ENCODE data around the gene ALG10.
"Not testable (repeated sequence)": the region's sequence is repeated elsewhere in the genome, so short reads cannot be mapped to it uniquely, and the experiment has no call there.

The ALG10 gene, protein sequence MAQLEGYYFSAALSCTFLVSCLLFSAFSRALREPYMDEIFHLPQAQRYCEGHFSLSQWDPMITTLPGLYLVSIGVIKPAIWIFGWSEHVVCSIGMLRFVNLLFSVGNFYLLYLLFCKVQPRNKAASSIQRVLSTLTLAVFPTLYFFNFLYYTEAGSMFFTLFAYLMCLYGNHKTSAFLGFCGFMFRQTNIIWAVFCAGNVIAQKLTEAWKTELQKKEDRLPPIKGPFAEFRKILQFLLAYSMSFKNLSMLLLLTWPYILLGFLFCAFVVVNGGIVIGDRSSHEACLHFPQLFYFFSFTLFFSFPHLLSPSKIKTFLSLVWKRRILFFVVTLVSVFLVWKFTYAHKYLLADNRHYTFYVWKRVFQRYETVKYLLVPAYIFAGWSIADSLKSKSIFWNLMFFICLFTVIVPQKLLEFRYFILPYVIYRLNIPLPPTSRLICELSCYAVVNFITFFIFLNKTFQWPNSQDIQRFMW

DNA sequence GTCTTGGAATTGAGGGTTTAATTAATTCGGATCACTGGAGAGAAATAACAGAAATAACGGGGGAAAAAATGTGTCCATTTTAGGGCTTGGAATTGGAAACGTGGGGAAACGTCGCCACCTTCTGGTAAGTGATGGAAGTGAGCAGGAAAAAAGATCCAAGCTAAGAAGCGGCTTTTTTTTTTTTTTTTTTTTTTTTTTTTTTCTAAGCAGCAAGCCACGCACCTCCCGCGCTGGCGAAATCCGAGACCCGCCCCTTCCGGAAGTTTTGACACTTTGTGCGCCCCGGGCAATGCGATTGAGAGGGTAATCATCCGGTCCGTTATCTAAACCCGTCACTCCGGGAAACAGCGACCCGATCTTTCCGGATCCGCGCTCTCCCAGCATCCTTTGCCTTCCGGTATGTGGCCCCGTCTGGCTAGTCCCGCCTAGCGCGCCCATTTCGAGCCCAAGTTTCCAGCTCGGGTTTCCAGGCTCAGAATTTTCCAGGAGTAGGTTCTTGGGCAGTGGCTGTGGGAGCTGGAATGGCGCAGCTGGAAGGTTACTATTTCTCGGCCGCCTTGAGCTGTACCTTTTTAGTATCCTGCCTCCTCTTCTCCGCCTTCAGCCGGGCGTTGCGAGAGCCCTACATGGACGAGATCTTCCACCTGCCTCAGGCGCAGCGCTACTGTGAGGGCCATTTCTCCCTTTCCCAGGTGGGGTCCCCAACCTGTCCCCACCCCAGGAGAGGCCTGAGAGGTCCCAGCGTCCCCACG lies at the start of gene ALG10:
Gene ALG10, plus strand, starts transcription at position 418 of the 752 bp plus-strand sequence. Its CDS starts 104 bp downstream, at position 522.
- peak; percentile 94 for DNase-seq (ENCODE audit: low read depth)

- not testable (repeated sequence) for DNase-seq (ENCODE audit: low read depth)
Measured at GRCh38 chr12:33972884-33973283, 49.4 kb upstream of the ALG10 start.

DNA sequence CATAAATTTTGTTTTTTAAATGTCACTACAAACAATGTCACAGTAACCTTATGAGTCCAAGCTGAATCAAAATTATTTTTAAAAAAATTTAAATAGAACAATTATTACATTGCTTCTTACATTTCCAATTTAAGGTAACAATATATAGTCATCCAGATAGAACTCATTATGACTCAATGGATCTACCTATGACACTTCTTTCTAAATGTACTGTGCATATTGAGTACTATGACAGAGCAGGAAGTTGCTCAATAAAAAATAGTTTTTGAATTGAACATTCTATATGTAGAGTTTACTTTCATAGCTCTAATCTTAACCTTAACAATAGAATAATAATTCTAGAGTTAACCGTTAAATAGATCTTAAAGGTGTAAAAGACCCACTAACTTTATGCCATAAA lies 44.4 kb upstream of the ALG10 start:
- DNase-seq (ENCODE audit: low read depth) = no peak

DNA sequence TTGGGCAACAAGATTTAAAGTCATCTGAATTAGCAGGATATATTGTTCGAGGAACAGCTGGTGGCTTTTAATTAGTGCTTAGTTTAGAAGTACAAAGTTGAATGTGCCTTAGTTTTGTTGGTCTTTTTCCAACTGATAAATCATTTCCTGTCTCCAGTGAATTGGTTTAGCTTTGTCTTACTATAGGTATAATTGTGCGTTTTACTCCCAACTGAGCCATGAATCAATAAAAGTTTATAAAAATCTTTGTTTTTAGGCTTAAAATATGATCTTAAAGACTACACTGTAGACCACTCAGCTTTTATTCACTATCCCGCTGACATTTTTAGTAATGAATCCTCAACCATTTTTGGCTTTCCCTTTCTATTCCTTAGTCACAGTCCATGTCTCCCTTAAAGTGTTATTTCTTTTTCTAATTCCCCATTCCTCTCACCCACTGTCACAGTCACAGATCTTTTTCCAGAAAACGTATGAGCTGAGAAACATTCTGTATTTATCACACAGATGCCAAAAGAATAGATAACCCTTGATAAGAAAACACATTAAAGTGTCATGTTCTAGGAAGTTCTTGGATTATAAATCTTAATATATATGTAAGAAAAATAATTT lies 34.0 kb upstream of the ALG10 start:
- DNase-seq (ENCODE audit: low read depth) = no peak

- no peak for DNase-seq (ENCODE audit: low read depth)
Measured at GRCh38 chr12:33988913-33989312, 33.4 kb upstream of the ALG10 start.

GRCh38 chr12:33994857-33995808 lies 27.2 kb upstream of the ALG10 start:
- DNase-seq (ENCODE audit: low read depth) = no peak

- DNase-seq (ENCODE audit: low read depth) = not testable (repeated sequence)
Measured at GRCh38 chr12:34008835-34009234, 13.5 kb upstream of the ALG10 start.

GRCh38 chr12:34016361-34016760 lies 5.9 kb upstream of the ALG10 start:
- no peak for DNase-seq (ENCODE audit: low read depth)

GRCh38 chr12:34021071-34021470 lies 1.2 kb upstream of the ALG10 start:
- no peak for DNase-seq (ENCODE audit: low read depth)

- not testable (repeated sequence) for DNase-seq (ENCODE audit: low read depth)
Measured at GRCh38 chr12:34027661-34028060, 5.4 kb downstream of the ALG10 start.

GRCh38 chr12:34030591-34030990 lies 8.3 kb downstream of the ALG10 start:
- no peak for DNase-seq (ENCODE audit: low read depth)

- DNase-seq (ENCODE audit: low read depth) = no peak
Measured at GRCh38 chr12:34033628-34034296, 11.5 kb downstream of the ALG10 start.

- DNase-seq (ENCODE audit: low read depth) = not testable (repeated sequence)
Measured at GRCh38 chr12:34038357-34038756, 16.1 kb downstream of the ALG10 start.

DNA sequence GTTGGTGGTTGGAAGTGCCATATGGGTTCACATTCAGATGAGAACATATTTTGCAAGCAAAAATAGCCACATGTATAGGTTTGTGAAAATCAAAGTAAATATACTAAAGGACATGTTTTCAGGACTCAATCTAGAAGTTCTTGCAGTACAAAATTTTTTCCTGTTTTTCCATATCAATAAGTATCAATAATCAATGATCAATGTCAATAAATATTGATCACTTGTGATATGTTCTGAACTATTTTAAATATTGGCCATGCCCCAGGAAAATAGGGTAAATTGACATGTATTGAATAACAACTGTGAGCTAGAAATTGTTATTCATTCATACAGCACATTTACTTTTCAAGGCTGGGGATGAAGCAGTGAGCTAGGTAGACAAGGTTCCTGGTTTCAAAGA lies 24.3 kb downstream of the ALG10 start:
- no peak for DNase-seq (ENCODE audit: low read depth)

DNA sequence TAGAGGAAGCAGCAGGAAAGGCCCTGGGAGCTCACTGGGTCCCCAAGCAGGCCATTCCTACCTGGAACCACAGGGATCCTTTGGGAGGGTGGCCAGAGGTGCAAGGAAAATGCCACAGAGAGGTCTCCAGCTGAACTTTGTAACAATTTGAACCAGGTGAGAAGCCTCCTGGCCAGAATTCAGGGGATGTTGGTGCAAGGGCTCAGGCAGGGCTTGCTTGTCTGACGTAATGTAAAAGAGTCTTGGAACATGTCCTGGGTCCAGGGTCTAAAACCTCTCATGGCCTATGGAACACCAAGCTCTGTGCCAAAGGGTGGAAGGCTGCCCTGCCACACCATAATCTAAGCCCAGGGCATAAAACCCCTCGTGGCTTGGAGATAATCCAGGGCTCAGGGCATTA lies 25.6 kb downstream of the ALG10 start:
- not testable (repeated sequence) for DNase-seq (ENCODE audit: low read depth)

DNA sequence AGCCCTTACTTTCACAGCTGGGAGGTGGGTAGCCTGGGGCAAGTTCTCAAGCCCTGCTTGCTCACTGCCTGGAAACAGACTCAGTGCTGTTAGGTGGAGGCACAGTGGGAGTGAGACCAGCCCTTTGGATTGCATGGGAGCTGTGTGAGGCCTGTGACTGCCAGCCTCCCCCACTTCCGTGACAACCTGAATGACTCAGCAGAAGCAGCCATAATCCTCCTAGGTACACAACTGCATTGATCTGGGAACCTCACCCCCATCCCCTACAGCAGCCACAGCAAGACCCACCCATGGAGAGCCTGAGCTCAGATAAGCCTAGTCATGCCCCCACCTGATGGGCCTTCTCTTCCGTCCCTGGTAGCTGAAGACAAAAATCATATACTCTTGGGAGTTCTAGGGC lies 26.4 kb downstream of the ALG10 start:
- no peak for DNase-seq (ENCODE audit: low read depth)

DNA sequence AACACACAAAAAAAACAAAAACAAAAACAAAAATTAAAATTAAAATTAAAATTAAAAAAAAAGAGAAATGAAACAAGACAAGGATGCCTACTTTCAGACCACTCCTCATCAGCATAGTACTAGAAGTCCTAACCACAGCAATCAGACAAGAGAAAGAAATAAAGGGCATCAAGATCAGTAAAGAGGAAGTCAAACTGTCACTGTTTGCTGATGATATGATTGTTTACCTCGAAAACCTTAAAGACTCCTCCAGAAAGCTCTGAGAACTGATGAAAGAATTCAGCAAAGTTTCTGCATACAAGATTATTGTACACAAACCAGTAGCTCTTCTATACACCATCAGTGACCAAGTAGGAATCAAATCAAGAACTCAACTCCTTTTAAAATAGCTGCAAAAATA lies 29.2 kb downstream of the ALG10 start:
- no peak for DNase-seq (ENCODE audit: low read depth)

DNA sequence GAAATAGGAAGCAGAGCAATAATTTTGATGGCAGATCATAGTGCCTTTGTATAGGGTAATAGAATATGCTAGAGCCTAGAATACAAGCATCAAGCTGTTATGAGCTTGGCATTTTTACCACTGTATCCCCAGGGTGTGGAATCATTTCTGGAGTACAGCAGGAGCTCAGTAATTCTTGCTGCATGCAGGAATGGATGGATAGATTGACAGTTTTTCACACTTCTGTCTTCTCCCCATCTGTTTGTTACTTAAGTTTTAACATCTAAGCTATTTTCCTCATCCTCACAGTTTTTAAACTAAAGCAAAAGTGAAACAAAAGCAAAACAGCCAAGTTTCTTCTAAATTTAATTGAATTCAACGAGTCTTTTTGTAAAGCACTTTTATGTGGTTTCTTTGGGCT lies 32.6 kb downstream of the ALG10 start:
- no peak for DNase-seq (ENCODE audit: low read depth)
